GM11168 (cell line): ENCODE measurements around the gene FRMPD4.

Source experiments
- in situ Hi-C: fragments of 300-500 bp; cut with MboI; formaldehyde crosslinking; loops from one replicate; pipeline ENCODE4 v1.12.0; 2022; ENCODE audit warnings: low sequenced_read_pairs; ENCODE audit not compliant: unreplicated experiment

The FRMPD4 gene

DNA sequence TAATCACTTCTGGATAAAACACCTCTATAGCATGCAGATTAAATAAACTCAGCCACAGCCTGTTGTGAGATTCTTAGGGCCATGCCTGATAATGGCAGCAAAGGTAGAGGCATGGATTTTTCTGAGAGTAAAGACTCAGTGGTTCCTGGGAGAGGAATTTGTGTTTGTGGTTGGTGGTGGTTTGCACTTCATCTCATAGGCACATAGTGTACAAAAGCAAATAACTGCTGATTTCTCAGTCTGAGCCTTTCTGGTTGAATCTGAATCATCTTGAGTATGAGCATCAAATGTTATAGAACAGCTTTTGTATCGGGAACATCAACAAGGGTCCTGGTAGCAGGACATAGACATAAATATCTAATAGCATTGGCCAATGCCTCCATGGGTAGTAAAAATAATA is 274.3 kb downstream of the FRMPD4 start:
- in situ Hi-C loops, result no loop called here

DNA sequence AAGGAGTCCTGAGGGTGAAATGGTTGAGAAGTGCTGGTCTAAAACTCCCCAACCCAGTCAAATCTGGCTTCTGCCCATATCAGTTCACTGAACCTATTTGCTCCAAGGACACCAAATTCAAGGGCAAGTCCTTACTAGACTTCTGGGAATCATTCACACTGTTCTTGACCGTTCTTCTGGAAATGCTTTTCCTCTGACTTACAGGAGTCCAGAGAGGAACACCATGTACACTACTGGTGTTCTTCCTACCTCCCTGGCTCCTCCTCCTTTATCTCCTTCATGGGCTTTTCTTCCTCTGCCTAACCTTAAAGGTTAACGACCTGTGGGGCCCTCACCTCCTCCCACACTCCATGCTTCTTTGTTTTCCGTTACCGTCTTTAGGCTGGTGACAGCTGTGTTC is 281.3 kb downstream of the FRMPD4 start:
- in situ Hi-C loops, result no loop called here

GRCh38 chrX:12421918-12422317 is 283.6 kb downstream of the FRMPD4 start:
- in situ Hi-C loops, result no loop called here

GRCh38 chrX:12423346-12423745 is 285.1 kb downstream of the FRMPD4 start:
- in situ Hi-C loops, result no loop called here

DNA sequence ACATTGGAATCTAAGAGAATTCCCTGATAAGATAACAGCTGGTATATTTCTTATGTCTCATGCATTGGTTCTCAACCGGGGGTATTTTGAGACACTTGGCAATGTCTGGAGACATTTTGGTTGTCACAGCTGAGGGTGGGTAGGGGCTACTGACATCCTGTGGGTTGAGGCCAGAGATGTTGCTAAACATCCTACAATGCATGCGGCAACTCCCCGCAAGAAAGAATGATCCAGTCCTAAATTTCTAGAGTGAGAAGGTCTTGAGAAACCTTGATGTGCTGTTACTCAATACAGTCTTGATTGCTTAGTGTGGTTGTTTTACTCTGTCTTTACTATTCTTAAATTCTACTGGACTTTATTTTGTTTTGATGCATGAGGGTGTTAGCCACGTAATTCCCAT is 287.2 kb downstream of the FRMPD4 start:
- in situ Hi-C loops, result no loop called here

- in situ Hi-C loops, result no loop called here
Observed at GRCh38 chrX:12426420-12426819, 288.1 kb downstream of the FRMPD4 start.

DNA sequence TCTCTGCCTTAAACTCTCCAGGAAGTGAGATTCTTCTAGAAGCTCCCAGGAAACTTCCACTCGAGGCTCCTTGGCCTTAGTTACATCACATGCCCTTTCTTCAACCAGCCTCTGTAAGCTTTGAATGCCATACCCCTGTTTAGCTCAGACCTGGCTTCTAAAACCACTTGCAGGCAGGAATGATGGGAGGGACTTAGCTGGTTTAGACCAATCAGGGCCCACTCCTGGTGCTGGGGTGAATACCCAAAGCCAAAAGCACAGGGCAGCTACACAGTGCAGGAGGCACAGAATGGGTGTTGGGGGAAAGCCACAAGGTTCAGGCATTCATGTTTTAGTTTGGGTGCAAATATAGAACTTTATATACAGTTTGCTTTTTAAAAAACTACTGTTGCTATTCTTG is 296.2 kb downstream of the FRMPD4 start:
- in situ Hi-C loops, result no loop called here

- in situ Hi-C loops, result no loop called here
Observed at GRCh38 chrX:12439416-12439815, 301.1 kb downstream of the FRMPD4 start.

DNA sequence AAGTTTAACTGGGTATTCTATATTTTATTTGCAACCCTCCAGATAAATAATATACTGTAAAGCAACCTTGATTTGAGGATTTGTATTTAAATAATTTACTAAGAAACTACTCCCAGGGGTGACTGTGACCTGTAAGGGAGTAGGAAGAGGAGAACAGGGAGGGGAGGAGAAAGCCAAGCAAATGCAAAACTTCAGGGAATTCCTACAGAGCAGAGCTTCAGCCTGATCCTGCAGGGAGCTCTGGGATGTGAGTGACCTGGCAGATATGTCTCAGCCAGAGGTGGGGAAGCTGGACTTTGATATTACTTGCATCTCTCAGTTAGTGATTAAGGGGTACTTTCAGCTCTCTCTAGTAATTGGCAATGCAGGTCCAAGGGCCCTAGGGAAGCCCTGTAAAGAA is 302.0 kb downstream of the FRMPD4 start:
- in situ Hi-C loops, result no loop called here

- in situ Hi-C loops, result no loop called here
Observed at GRCh38 chrX:12441381-12442128, 303.3 kb downstream of the FRMPD4 start.

- in situ Hi-C loops, result no loop called here
Observed at GRCh38 chrX:12443534-12444098, 305.3 kb downstream of the FRMPD4 start.

DNA sequence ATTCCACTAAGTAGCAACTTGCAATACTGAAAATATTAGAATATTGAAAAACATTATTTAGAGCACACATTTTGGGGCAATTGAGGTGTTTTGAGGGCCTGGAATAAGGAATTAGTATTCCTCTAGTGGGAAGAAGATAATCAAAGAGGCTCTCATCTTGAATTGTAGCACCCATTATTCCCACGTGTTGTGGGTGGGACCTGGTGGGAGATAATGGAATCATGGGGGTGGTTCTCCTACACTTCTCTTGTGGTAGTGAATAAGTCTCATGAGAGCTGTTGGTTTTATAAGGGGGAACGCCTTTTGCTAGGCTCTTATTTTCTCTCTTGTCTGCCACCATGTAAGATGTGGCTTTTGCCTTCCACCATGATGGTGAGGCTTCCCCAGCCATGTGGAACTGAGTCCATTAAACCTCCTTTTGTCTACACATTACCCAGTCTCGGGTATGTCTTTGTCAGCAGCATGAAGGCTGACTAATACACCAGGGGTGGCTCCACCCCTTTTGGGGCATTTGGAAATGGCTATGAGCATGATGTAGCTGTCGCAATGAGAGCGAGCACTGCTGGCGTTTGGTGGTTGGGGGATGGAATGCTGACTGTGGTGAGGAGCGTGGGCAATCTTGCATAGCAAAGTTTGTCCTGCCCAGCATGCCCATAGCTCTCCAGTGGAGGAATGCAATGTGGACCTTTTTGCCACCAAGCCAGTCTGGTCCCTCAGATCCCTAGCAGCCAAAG is 308.2 kb downstream of the FRMPD4 start:
- in situ Hi-C loops, result no loop called here

GRCh38 chrX:12447448-12448064 is 309.3 kb downstream of the FRMPD4 start:
- in situ Hi-C loops, result no loop called here

- in situ Hi-C loops, result no loop called here
Observed at GRCh38 chrX:12452268-12452667, 314.0 kb downstream of the FRMPD4 start.

DNA sequence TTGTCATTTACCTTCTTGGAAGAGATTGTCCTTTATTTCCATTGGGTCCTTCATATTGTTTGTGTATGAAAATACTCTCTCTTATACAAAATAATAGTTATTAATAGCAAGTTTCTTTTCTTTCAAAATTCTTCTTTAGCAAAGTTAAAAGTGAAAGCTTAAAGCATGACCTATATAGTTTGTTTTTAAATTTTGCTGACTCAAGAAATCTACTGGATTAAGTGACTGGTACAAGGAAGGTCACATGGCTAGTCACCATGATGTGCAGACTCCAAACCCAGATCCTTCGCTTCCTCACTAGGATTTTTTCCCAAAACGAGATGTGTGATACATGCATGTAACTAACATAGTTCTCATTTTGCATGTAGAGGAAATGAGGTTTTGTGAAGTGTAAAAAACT is 322.7 kb downstream of the FRMPD4 start:
- in situ Hi-C loops, result no loop called here

- in situ Hi-C loops, result no loop called here
Observed at GRCh38 chrX:12463052-12463451, 324.8 kb downstream of the FRMPD4 start.

GRCh38 chrX:12463873-12464272 is 325.6 kb downstream of the FRMPD4 start:
- in situ Hi-C loops, result no loop called here

DNA sequence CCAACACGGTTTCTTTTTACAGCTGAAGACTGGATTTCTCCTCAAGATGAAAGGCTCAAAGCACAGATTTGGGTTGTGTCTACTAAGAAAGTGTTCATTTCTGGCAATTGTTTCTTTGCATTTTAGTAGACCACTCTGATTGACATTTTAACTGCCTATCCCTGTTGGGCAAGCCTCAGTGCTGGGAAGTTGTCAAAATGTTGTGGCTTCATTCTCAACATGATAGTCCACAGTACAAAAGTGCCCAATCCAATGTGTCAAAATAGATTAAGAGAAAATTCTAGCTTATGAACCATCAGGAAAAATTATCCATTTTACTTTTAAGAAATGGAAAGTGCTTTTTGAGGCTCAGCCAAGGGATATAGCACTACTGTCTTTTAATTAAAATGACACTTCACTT is 329.0 kb downstream of the FRMPD4 start:
- in situ Hi-C loops, result no loop called here

DNA sequence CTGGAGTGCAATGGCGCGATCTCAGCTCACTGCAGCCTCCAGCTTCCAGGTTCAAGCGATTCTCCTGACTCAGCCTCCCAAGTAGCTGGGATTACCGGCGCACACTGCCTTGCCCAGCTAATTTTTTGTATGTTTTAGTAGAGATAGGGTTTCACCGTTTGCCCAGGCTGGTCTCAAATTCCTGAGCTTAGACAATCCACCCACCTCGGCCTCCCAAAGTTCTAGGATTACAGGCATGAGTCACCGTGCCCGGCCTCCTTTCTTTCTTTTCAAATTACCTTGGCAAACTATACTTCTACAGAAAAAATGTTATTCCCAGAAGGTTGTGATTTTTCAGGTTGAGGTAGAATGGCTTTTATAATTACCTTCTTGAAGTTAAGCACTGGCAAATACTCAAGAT is 331.0 kb downstream of the FRMPD4 start:
- in situ Hi-C loops, result no loop called here

DNA sequence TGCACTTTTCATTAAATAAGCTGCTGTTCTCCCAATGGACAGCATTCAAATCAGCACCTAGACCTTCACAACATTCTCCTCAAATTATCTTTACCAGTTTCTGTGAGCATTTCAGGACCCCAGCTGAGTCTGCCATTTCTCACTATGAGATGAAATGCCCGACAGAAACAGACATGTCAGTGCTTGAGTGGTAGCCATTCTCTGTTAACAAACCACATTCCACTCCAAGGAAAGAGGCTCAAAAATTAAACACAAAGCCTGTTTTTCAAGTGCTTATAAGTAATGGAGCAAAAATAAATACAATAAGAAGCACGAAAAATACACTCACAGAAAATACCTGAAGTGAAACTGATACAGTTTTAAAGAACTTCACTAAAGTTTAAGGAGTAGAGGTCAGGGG is 332.8 kb downstream of the FRMPD4 start:
- in situ Hi-C loops, result no loop called here

DNA sequence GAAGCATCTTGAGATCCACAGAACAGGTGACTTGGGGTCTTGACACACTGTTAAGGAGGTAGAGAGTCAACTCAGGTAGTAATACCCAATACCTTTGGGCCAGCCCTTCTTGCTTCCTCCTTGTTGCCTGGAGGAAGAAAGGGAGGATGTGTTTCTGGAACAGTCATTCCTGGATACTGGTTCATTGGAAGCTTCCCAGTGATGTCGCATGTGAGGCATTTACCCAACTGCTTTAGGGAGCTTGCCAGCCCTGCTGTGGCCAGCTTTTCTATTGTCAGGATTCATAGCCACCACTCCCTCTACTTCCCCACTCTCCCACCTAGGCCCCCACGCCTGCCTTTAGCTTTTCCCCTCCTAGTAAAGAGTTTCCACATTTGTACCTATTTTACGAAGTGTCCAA is 342.7 kb downstream of the FRMPD4 start:
- in situ Hi-C loops, result no loop called here
